ENCODE results near the gene UBB.

DNA sequence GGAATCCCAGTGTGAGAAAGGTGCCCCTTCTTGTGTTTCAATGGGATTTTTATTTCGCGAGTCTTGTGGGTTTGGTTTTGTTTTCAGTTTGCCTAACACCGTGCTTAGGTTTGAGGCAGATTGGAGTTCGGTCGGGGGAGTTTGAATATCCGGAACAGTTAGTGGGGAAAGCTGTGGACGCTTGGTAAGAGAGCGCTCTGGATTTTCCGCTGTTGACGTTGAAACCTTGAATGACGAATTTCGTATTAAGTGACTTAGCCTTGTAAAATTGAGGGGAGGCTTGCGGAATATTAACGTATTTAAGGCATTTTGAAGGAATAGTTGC lies 567 bp downstream of the UBB start:
- TF ChIP-seq EGR1 (IDR thresholded peaks at IDR 0.05; ENCODE audit: low read depth in 2 of 2) (no peak), MAX (IDR thresholded peaks at IDR 0.05) (no peak), RAD21 (IDR thresholded peaks at IDR 0.05) (no peak), HNF4G (IDR thresholded peaks at IDR 0.05) (no peak), RXRA (IDR thresholded peaks at IDR 0.05) (no peak)
- TF ChIP-seq, protein P1, sequence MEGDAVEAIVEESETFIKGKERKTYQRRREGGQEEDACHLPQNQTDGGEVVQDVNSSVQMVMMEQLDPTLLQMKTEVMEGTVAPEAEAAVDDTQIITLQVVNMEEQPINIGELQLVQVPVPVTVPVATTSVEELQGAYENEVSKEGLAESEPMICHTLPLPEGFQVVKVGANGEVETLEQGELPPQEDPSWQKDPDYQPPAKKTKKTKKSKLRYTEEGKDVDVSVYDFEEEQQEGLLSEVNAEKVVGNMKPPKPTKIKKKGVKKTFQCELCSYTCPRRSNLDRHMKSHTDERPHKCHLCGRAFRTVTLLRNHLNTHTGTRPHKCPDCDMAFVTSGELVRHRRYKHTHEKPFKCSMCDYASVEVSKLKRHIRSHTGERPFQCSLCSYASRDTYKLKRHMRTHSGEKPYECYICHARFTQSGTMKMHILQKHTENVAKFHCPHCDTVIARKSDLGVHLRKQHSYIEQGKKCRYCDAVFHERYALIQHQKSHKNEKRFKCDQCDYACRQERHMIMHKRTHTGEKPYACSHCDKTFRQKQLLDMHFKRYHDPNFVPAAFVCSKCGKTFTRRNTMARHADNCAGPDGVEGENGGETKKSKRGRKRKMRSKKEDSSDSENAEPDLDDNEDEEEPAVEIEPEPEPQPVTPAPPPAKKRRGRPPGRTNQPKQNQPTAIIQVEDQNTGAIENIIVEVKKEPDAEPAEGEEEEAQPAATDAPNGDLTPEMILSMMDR (IDR thresholded peaks at IDR 0.05; ENCODE audit: low read depth, low read length, missing input control) = no peak
